Spleen (tissue), 11 donors: ENCODE data around the gene CDH9. TPM values are rescaled to one million over a fixed set of nuclear protein-coding genes. Genes with fewer than 3 reads are reported as not detected.

Experiments used
- DNase-seq: peaks from one replicate; pipeline ENCODE4 v3.0.0-alpha.2; 2020
- H3K27ac ChIP-seq, 8 donors: fragments of 200-600 bp; sonication (generic) in 7 of 8; 1 replicate in 4 of 8; 2 replicates in 4 of 8; pipeline versions ENCODE4 v1.5.0 to v1.8.0; 2016 to 2021; ENCODE audit warnings: inconsistent platforms in 4 of 8, mild to moderate bottlenecking in 4 of 8, moderate library complexity in 1 of 8
- H3K27me3 ChIP-seq, 7 donors: fragments of 200-600 bp; sonication (generic) in 6 of 7; replicated peaks in 1 of 7; 1 replicate in 4 of 7; 2 replicates in 3 of 7; pipeline versions ENCODE4 v1.5.0 to v1.8.0; 2016 to 2021; ENCODE audit warnings: inconsistent platforms in 3 of 7, mild to moderate bottlenecking in 1 of 7
- H3K36me3 ChIP-seq, 6 donors: fragments of 200-600 bp; sonication (generic) in 5 of 6; 1 replicate in 4 of 6; 2 replicates in 2 of 6; pipeline versions ENCODE4 v1.5.0 to v1.8.0; 2016 to 2021; ENCODE audit warnings: inconsistent platforms in 2 of 6
- H3K4me1 ChIP-seq, 6 donors: fragments of 200-600 bp; sonication (generic) in 5 of 6; 1 replicate in 3 of 6; 2 replicates in 3 of 6; pipeline versions ENCODE4 v1.5.0 to v1.8.0; 2016 to 2021; ENCODE audit warnings: inconsistent platforms in 3 of 6
- H3K4me3 ChIP-seq, 8 donors: fragments of 200-600 bp; sonication (generic) in 7 of 8; 1 replicate in 4 of 8; 2 replicates in 4 of 8; pipeline versions ENCODE4 v1.5.0 to v1.8.0; 2016 to 2021; ENCODE audit warnings: inconsistent platforms in 4 of 8, mild to moderate bottlenecking in 4 of 8, moderate library complexity in 2 of 8
- H3K9me3 ChIP-seq, 8 donors: fragments of 200-600 bp; sonication (generic) in 7 of 8; 1 replicate in 4 of 8; 2 replicates in 4 of 8; pipeline versions ENCODE4 v1.5.0 to v1.8.0; 2016 to 2021; ENCODE audit warnings: inconsistent platforms in 4 of 8
- CTCF ChIP-seq, 11 experiments: fragments of 200-600 bp in 7 of 11; fragments of 450-650 bp in 4 of 11; sonication (generic) in 4 of 11; IDR thresholded peaks in 8 of 11; conservative IDR thresholded peaks in 3 of 11; 1 replicate in 7 of 11; 2 replicates in 4 of 11; pipeline versions ENCODE4 v1.4.0 to v1.8.0; 2016 to 2021; ENCODE audit warnings: antibody characterized with exemption in 11 of 11, inconsistent platforms in 4 of 11, mild to moderate bottlenecking in 1 of 11
- POLR2A ChIP-seq, 3 donors: fragments of 450-650 bp; IDR thresholded peaks; one replicate each; pipeline ENCODE4 v1.5.1; 2017; ENCODE audit warnings: antibody characterized with exemption in 3 of 3, mild to moderate bottlenecking in 1 of 3
- POLR2AphosphoS5 ChIP-seq, 3 donors: sonication (generic); formaldehyde crosslinking; IDR thresholded peaks; one replicate each; pipeline ENCODE4 v1.5.1; 2017; ENCODE audit warnings: antibody characterized with exemption in 3 of 3
- WGBS, 5 donors: extraction: QIAGEN DNeasy Blood & Tissue Kit in 3 of 5; methylation state at CpG; one replicate each; pipeline versions ENCODE4 v1.1.5 to v1.1.7; 2013 to 2018; 5-methylcytosine and 5-hydroxymethylcytosine counted together
- intact Hi-C: fragments of 100-400 bp; cut with DNase I; formaldehyde crosslinking; loops from one replicate; pipeline ENCODE4 v1.15.0; 2023; ENCODE audit warnings: low total_unique reads
- polyA plus RNA-seq, 3 donors: library from polyadenylated mRNA; stranded (reverse); fragments of 200-250 nt; gene quantifications; one replicate each; pipeline ENCODE4 v1.2.1, GENCODE V29; 2013
- total RNA-seq, 7 donors: library from RNA; depleted of rRNA in 3 of 7; stranded (reverse); fragments of >200 nt in 3 of 7; fragmentation: NEBNext Ultra II Directional in 4 of 7; extraction: Animal tissue kit (Norgen Biotek cat#: 25700) in 4 of 7; gene quantifications; one replicate each; pipeline versions ENCODE4 v1.1.0 to v1.2.1, GENCODE V29; 2016 to 2021
- donor health status: healthy with polysubstance abuse.
- donor health status: DM: no; HTN: no; CAD: no; lungs with moderate emphysema.
- donor health status: DM: no; HTN: no; CAD: no.
- donor health status: Bipolar disorder and iron deficiency.
- donor health status: healthy.
- donor health status: DM: no; HTN: no; CAD: no.
- donor health status: DM: yes; HTN: yes; CAD: no.

CDH9 gene
- total and polyA plus RNA-seq, 10 donors: not detected

- Histone ChIP-seq H3K36me3 (no peaks in the 10 kb centered on the region), H3K27ac (no peak overlapping the region), H3K4me3 (no peak overlapping the region), H3K27me3 (no peaks in the 10 kb centered on the region), H3K9me3 (no peaks in the 10 kb centered on the region), H3K4me1 (no peaks in the 10 kb centered on the region)
- 79 to 89% (median 87%) methylated on average over 2 of the region's 2 CpGs for WGBS, 5 donors
- no peak for TF ChIP-seq POLR2A (IDR thresholded peaks at IDR 0.05)
- intact Hi-C loops: no loop called here
- DNase-seq: no peak
Measured at GRCh38 chr5:27026801-27027200, 11.6 kb downstream of the CDH9 start.

GRCh38 chr5:27026063-27026462, 12.3 kb downstream of the CDH9 start:
- WGBS, 5 donors: 44 to 62% (median 51%) methylated on average over 1 of the region's 1 CpG
- Histone ChIP-seq H3K9me3 (no peaks in the 10 kb centered on the region), H3K4me3 (no peak overlapping the region), H3K27ac (no peak overlapping the region), H3K4me1 (no peaks in the 10 kb centered on the region), H3K36me3 (no peaks in the 10 kb centered on the region), H3K27me3 (no peaks in the 10 kb centered on the region)
- no peak for TF ChIP-seq POLR2A (IDR thresholded peaks at IDR 0.05)
- no peak for TF ChIP-seq POLR2AphosphoS5 (IDR thresholded peaks at IDR 0.05)
- TF ChIP-seq CTCF (IDR thresholded peaks at IDR 0.05 in 8 of 11, conservative IDR thresholded peaks at IDR 0.05 in 3 of 11): no peak
- no peak for DNase-seq
- intact Hi-C loops: no loop called here

GRCh38 chr5:27021471-27021870, 16.9 kb downstream of the CDH9 start:
- no peak for DNase-seq
- WGBS, 5 donors: 70 to 80% (median 77%) methylated on average over 1 of the region's 1 CpG
- Histone ChIP-seq H3K9me3 (no peaks in the 10 kb centered on the region), H3K4me1 (no peaks in the 10 kb centered on the region), H3K27ac (no peak overlapping the region), H3K4me3 (no peak overlapping the region), H3K36me3 (no peaks in the 10 kb centered on the region), H3K27me3 (no peaks in the 10 kb centered on the region)
- TF ChIP-seq POLR2AphosphoS5 (IDR thresholded peaks at IDR 0.05) (no peak), CTCF (IDR thresholded peaks at IDR 0.05 in 8 of 11, conservative IDR thresholded peaks at IDR 0.05 in 3 of 11) (no peak), POLR2A (IDR thresholded peaks at IDR 0.05) (no peak)
- intact Hi-C loops: no loop called here

- no peak for DNase-seq
- no peaks in the 10 kb centered on the region for H3K27me3 ChIP-seq
- H3K36me3 ChIP-seq: no peaks in the 10 kb centered on the region
- H3K4me1 ChIP-seq: no peaks in the 10 kb centered on the region
- no peak overlapping the region for H3K4me3 ChIP-seq
- intact Hi-C loops: no loop called here
- no peak overlapping the region for H3K27ac ChIP-seq
- TF ChIP-seq POLR2A (IDR thresholded peaks at IDR 0.05) (no peak), POLR2AphosphoS5 (IDR thresholded peaks at IDR 0.05) (no peak), CTCF (IDR thresholded peaks at IDR 0.05 in 8 of 11, conservative IDR thresholded peaks at IDR 0.05 in 3 of 11) (no peak)
- 25 to 46% (median 36%) methylated on average over 1 of the region's 1 CpG for WGBS, 5 donors
- H3K9me3 ChIP-seq: no peaks in the 10 kb centered on the region
Measured at GRCh38 chr5:27020973-27021372, 17.4 kb downstream of the CDH9 start.

GRCh38 chr5:27015758-27016157, 22.6 kb downstream of the CDH9 start:
- H3K27ac ChIP-seq: no peak overlapping the region
- no peaks in the 10 kb centered on the region for H3K4me1 ChIP-seq
- intact Hi-C loops: no loop called here
- H3K4me3 ChIP-seq: no peak overlapping the region
- no peak for DNase-seq
- TF ChIP-seq CTCF (IDR thresholded peaks at IDR 0.05 in 8 of 11, conservative IDR thresholded peaks at IDR 0.05 in 3 of 11) (no peak), POLR2A (IDR thresholded peaks at IDR 0.05) (no peak), POLR2AphosphoS5 (IDR thresholded peaks at IDR 0.05) (no peak)
- H3K9me3 ChIP-seq: peaks cover 0 to 5% (median 0%) of the 10 kb centered on the region in 8 donors
- H3K27me3 ChIP-seq: no peaks in the 10 kb centered on the region
- no peaks in the 10 kb centered on the region for H3K36me3 ChIP-seq
